Measurements from ENCODE around the gene HTRA1.

The HTRA1 gene

GRCh38 chr10:122461367-122461728 lies at the start of gene HTRA1:
TSS of gene HTRA1 (plus strand) at chr10:122461553. CDS start at chr10:122461653, 100 bp downstream.
- no peaks in the 10 kb centered on the region for H3K9me3 ChIP-seq (ENCODE audit: severe bottlenecking)
- no peaks in the 10 kb centered on the region for H3K27me3 ChIP-seq (ENCODE audit: insufficient read depth, poor library complexity, severe bottlenecking)
- H3K4me1 ChIP-seq (ENCODE audit: insufficient read depth, poor library complexity, severe bottlenecking) = peaks cover 5% of the 10 kb centered on the region
- ATAC-seq (ENCODE audit: low read depth) = peak; percentile 60
- TF ChIP-seq CTCF (IDR thresholded peaks at IDR 0.05; ENCODE audit: poor library complexity, severe bottlenecking) = no peak
- DNase-seq (ENCODE audit: low spot score) = no peak
- peak within 1 kb of the TSS; percentile 92 for H3K4me3 ChIP-seq (ENCODE audit: severe bottlenecking)
- peaks cover 16% of the 10 kb centered on the region for H3K36me3 ChIP-seq (ENCODE audit: low read depth)
- H3K27ac ChIP-seq (ENCODE audit: poor library complexity, severe bottlenecking) = peak within 1 kb of the TSS; percentile 50

DNA sequence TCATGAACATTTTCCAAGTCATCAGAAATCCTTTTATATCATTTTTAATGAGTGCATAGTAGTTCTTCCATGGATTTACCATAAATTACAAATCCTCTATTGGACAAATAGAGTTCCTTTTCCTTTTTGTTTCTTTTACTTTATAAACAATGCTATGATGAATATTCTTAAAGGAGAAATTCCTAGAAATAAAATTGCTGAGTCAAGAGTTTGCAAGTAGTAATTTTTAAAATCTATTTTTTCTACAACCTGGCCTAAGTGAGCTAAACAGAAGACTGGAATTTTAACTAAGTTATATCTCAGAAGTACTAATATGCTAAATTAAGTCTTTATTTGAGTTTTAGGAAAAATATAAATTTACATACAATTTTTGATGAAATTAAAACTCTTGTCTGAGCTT lies 48.0 kb upstream of the HTRA1 start:
- Histone ChIP-seq H3K36me3 (ENCODE audit: low read depth) (peaks cover 72% of the 10 kb centered on the region), H3K4me1 (ENCODE audit: insufficient read depth, poor library complexity, severe bottlenecking) (no peaks in the 10 kb centered on the region), H3K9me3 (ENCODE audit: severe bottlenecking) (no peaks in the 10 kb centered on the region), H3K27ac (ENCODE audit: poor library complexity, severe bottlenecking) (no peak overlapping the region), H3K27me3 (ENCODE audit: insufficient read depth, poor library complexity, severe bottlenecking) (no peaks in the 10 kb centered on the region), H3K4me3 (ENCODE audit: severe bottlenecking) (no peak overlapping the region)
- no peak for TF ChIP-seq CTCF (IDR thresholded peaks at IDR 0.05; ENCODE audit: poor library complexity, severe bottlenecking)
- ATAC-seq (ENCODE audit: low read depth) = no peak
- no peak for DNase-seq (ENCODE audit: low spot score)

DNA sequence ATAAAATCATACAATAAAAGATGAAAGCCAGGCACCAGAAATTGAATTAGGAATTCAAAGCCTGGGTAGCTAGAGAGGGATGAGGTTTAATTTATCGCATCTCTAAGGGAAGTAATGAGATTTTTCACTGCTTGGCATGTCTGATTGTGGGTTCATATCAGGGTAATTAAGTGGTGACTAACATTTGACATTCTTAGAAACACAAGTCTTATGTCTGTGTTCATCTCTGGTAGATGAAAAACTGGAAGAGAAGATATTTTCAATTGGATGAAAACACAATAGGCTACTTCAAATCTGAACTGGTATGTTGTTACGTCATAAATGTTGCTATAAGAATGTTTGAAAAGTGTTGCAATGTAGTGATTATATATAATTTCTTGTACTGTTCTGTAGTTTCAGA lies 43.7 kb upstream of the HTRA1 start:
- Histone ChIP-seq H3K27me3 (ENCODE audit: insufficient read depth, poor library complexity, severe bottlenecking) (no peaks in the 10 kb centered on the region), H3K4me3 (ENCODE audit: severe bottlenecking) (no peak overlapping the region), H3K9me3 (ENCODE audit: severe bottlenecking) (no peaks in the 10 kb centered on the region), H3K27ac (ENCODE audit: poor library complexity, severe bottlenecking) (peak overlapping the region; percentile 86), H3K4me1 (ENCODE audit: insufficient read depth, poor library complexity, severe bottlenecking) (peaks cover 25% of the 10 kb centered on the region), H3K36me3 (ENCODE audit: low read depth) (peaks cover 72% of the 10 kb centered on the region)
- no peak for DNase-seq (ENCODE audit: low spot score)
- ATAC-seq (ENCODE audit: low read depth) = no peak
- no peak for TF ChIP-seq CTCF (IDR thresholded peaks at IDR 0.05; ENCODE audit: poor library complexity, severe bottlenecking)

DNA sequence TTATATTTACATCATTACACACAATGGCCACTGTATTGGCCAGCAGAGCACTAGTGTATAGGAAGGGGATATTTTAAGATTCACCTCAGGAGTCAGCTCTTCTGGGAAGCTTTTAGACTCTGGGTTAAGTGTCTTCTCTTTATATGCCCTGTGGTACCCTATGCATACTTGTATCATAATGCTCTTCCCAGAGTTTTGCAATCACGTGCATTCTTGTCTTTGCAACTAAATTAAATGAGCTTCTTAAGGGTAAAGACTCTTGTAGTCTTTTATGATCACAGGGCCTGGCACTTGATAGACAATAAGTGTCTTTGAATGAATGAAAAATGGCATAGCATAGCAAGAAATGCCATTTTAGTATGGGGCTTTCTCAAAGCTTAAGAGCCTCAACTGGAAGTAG lies 42.3 kb upstream of the HTRA1 start:
- H3K27me3 ChIP-seq (ENCODE audit: insufficient read depth, poor library complexity, severe bottlenecking) = no peaks in the 10 kb centered on the region
- H3K4me3 ChIP-seq (ENCODE audit: severe bottlenecking) = no peak overlapping the region
- peaks cover 65% of the 10 kb centered on the region for H3K36me3 ChIP-seq (ENCODE audit: low read depth)
- peak overlapping the region; percentile 86 for H3K27ac ChIP-seq (ENCODE audit: poor library complexity, severe bottlenecking)
- no peak for ATAC-seq (ENCODE audit: low read depth)
- H3K4me1 ChIP-seq (ENCODE audit: insufficient read depth, poor library complexity, severe bottlenecking) = peaks cover 25% of the 10 kb centered on the region
- H3K9me3 ChIP-seq (ENCODE audit: severe bottlenecking) = no peaks in the 10 kb centered on the region
- no peak for TF ChIP-seq CTCF (IDR thresholded peaks at IDR 0.05; ENCODE audit: poor library complexity, severe bottlenecking)
- DNase-seq (ENCODE audit: low spot score) = no peak

DNA sequence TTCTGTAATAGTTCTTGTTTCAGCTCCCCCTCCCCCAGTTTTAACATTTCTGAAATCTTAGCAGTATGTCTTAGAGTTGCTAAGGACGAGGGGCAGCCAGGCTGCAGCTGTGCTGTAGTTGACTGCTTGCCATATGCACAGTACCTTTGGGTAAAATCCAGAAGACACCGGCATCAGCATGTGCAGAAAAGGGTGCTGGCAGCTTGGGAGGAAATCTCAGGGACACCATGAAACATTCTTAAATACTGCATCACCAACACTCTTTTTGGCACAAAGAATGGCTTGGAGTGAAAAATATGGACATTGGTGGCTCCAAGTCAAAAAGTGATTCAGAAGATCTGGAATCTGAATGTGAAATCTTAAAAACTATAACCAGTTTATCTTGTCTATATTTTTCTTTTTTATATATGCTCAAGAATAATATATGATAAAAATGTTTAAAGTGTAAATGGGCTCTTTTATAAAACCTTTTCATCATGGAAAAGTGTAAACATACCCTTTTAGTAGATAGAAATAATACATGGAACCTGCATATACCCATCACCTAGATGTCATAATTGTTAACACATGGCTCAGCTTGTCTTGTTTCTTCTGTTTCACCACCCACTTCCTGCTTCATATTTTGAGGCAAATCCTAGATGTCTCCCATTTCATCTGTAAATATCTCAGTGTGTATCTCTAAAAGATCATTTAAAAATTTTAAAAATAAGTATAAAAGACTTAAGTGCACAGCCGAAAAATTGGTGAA lies 41.3 kb upstream of the HTRA1 start:
- Histone ChIP-seq H3K27ac (ENCODE audit: poor library complexity, severe bottlenecking) (peak overlapping the region; percentile 86), H3K27me3 (ENCODE audit: insufficient read depth, poor library complexity, severe bottlenecking) (no peaks in the 10 kb centered on the region), H3K36me3 (ENCODE audit: low read depth) (peaks cover 67% of the 10 kb centered on the region), H3K4me1 (ENCODE audit: insufficient read depth, poor library complexity, severe bottlenecking) (peaks cover 25% of the 10 kb centered on the region), H3K9me3 (ENCODE audit: severe bottlenecking) (no peaks in the 10 kb centered on the region), H3K4me3 (ENCODE audit: severe bottlenecking) (no peak overlapping the region)
- ATAC-seq (ENCODE audit: low read depth) = peak; percentile 48; the same call in 1 of the 3 replicates
- DNase-seq (ENCODE audit: low spot score) = no peak
- no peak for TF ChIP-seq CTCF (IDR thresholded peaks at IDR 0.05; ENCODE audit: poor library complexity, severe bottlenecking)

Measured in RWPE2 (cell line).